Bronchial epithelial cell (primary cell): Measurements from ENCODE around the gene DPM2. TPM values are rescaled to one million over a fixed set of nuclear protein-coding genes. Genes with fewer than 3 reads are reported as not detected.

Source experiments
- DNase-seq: peaks from one replicate; pipeline ENCODE4 v3.0.0-alpha.2; 2010; ENCODE audit warnings: low read depth
- FAIRE-seq: peaks from 2 replicates; lab custom pipeline; 2011; peaks lifted over from hg19 to GRCh38; lab: Jason Lieb, UNC
- H3K27me3 ChIP-seq: 2 replicates; pipeline ENCODE4 v1.5.1; 2011; ENCODE audit warnings: low read length; ENCODE audit not compliant: control insufficient read depth, insufficient read depth
- H3K36me3 ChIP-seq: 2 replicates; pipeline ENCODE4 v1.5.1; 2011; ENCODE audit warnings: low read length; ENCODE audit not compliant: control insufficient read depth, insufficient read depth
- H3K4me3 ChIP-seq: 2 replicates; pipeline ENCODE4 v1.5.1; 2011; ENCODE audit warnings: mild to moderate bottlenecking, low read depth, low read length, control low read depth
- total RNA-seq: library from RNA; depleted of rRNA; stranded (reverse); fragments of >200 nt; gene quantifications from 2 replicates; pipeline ENCODE4 v1.2.1, GENCODE V29; 2014
- TF ChIP-seq, protein P1 (sequence below): IDR thresholded peaks from 2 replicates; pipeline ENCODE4 v1.5.1; 2011; ENCODE audit warnings: mild to moderate bottlenecking, moderate library complexity, low read length, control low read depth, inconsistent platforms; ENCODE audit not compliant: insufficient read depth, severe bottlenecking

Gene DPM2
- total RNA-seq, 1 donor from 2014 or later = 11.8 TPM

DNA sequence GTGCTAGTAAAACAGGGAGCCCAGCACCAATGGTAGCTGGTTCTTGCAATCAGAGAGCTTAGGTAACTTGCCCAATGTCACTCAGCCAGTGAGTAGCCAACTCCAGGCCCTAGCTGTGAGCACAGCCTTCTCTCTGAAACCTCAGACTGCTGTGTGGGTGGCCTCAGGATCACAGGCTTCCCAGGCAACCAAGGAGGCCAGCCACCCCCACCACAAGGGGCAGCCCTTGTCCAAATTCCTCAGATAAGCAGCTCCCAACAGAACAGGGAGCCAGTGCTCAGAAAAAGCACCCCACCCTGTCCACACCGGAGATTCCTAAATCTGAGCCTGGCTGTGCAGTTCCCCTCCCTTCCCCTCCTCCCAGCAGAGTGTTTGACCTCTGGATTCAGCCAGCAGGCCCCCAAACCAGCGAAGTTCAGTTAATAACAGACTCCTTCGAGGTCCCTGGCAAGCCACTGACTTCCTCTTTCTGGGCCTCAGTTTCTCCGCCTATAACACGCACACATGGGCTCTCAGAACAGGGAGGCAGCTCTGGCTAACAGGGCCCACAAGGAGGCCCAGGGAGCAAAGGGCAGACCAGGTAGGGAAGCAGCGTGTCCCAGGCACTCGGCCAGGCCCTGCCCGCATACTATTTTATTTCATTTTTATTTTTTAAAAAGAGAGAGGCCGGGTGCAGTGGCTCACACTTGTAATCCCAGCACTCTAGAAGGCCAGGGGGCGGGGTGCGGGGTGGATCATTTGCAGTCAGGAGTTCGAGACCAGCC, 40.4 kb upstream of the DPM2 start:
- H3K4me3 ChIP-seq = peak overlapping the region; percentile 81
- TF ChIP-seq, protein P1, sequence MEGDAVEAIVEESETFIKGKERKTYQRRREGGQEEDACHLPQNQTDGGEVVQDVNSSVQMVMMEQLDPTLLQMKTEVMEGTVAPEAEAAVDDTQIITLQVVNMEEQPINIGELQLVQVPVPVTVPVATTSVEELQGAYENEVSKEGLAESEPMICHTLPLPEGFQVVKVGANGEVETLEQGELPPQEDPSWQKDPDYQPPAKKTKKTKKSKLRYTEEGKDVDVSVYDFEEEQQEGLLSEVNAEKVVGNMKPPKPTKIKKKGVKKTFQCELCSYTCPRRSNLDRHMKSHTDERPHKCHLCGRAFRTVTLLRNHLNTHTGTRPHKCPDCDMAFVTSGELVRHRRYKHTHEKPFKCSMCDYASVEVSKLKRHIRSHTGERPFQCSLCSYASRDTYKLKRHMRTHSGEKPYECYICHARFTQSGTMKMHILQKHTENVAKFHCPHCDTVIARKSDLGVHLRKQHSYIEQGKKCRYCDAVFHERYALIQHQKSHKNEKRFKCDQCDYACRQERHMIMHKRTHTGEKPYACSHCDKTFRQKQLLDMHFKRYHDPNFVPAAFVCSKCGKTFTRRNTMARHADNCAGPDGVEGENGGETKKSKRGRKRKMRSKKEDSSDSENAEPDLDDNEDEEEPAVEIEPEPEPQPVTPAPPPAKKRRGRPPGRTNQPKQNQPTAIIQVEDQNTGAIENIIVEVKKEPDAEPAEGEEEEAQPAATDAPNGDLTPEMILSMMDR = peak; percentile 14
- DNase-seq (no peak), FAIRE-seq (no peak)
- H3K36me3 ChIP-seq = peaks cover 1% of the 10 kb centered on the region
- H3K27me3 ChIP-seq = no peaks in the 10 kb centered on the region

DNA sequence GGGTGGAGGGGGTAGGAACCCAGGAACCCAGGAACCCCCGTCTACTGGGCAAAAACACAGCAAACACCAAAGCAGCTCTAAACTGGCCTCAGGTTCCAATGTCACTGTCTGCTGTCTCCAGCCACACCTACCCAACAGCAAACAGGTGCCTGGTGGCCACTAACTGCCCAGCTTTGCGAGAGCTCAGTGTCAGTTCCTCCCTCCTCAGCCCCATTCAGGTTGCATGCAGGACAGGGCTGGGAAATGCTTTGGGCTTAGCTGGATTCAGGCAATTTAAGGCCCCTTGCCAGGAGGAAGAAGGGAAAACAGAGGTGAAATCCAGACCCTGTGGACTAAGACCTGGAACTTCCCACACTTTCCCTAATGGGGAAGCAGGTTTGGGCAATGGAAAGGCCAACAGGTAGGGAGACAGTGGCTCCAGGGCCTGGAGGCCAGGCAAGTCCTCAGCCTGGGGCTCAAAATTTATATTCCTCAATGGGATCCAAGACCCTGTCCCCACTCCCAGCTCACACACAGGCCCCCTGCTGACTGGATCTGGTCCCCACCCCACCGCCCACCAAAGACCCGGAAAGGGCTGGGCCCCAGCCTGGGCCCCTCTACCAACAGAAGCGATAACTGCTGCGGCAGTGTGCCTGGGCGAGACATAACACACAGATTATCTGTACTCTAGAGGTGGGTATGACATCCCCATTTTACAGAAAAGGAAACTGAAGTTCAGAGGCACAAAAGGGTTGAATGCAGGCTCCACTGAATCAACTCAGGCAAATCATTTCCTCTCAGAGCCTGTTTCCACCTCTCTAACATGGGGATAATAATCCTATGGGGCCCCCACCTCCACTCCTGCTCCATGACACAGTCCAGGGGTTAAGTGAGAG, 39.6 kb upstream of the DPM2 start:
- FAIRE-seq = no peak
- TF ChIP-seq, protein P1 = no peak
- peaks cover 1% of the 10 kb centered on the region for H3K36me3 ChIP-seq
- no peak for DNase-seq
- H3K27me3 ChIP-seq = no peaks in the 10 kb centered on the region
- H3K4me3 ChIP-seq = peak overlapping the region; percentile 81

DNA sequence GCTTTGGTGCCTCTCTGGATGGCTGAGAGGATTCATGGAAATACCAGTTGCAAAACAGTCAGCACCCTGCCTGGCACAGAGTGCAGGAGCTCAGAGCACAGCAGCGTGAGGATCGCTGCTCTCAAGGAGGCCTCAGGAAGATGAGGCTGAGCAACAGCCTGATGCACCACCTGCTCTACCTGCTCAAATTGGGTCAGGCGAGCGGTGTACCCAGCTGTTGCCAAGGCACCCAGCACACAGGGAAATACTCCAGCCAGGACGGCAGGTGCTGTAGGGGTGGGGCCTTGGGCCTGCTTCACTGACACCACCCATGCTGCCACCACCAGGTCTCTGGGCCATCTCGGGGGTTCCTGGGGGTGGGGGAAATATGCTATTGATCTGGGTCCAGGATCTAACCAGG, 38.8 kb upstream of the DPM2 start:
- Histone ChIP-seq H3K4me3 (no peak overlapping the region), H3K27me3 (no peaks in the 10 kb centered on the region), H3K36me3 (peaks cover 1% of the 10 kb centered on the region)
- DNase-seq = no peak
- TF ChIP-seq, protein P1 = no peak
- no peak for FAIRE-seq

DNA sequence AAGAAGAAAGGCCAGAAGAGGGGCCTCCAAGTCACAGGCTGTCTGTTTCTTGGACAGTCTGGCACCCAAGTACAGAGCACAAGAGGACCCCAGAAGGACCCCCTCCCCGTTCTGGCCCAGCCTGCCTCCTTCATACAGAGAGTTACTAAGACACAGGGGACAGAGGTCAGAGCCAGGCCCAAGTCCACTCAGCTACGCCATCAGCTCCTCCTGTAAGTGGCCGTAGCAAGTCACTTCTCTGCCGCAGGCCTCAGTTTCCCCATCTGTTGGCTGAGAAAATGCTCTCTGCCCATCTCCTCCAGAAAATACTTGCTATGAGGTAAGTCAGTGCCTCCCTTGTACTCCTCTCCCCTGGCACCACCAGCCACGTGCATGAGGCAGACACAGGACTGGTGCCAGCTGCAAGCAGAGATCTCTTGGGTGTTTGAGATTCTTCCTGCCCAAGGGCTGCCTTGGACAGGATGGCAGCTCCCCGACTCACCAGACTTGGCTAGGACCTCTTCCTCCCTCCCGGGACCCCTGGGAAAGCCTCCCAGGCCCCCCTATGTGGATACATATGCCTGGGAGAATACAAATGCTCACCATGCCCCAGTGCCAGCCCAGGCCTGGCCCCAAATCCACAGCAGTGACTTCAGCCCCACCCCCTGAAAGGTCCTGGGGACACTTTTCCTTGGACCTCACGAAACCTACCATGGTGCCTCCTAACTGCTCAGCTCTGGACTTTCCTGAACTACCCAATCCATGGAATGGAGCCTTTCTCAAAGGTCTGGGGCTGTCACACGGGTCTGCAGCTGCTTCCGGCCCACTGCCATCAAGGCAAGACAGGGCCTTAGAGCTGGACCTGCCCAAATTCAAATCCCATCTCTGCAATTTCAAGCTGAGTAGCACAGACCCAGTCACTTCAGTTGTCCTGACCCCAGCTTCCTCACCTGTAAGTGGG, 38.0 kb upstream of the DPM2 start:
- H3K36me3 ChIP-seq = peaks cover 1% of the 10 kb centered on the region
- H3K27me3 ChIP-seq = no peaks in the 10 kb centered on the region
- TF ChIP-seq, protein P1 = no peak
- FAIRE-seq (no peak), DNase-seq (no peak)
- no peak overlapping the region for H3K4me3 ChIP-seq

DNA sequence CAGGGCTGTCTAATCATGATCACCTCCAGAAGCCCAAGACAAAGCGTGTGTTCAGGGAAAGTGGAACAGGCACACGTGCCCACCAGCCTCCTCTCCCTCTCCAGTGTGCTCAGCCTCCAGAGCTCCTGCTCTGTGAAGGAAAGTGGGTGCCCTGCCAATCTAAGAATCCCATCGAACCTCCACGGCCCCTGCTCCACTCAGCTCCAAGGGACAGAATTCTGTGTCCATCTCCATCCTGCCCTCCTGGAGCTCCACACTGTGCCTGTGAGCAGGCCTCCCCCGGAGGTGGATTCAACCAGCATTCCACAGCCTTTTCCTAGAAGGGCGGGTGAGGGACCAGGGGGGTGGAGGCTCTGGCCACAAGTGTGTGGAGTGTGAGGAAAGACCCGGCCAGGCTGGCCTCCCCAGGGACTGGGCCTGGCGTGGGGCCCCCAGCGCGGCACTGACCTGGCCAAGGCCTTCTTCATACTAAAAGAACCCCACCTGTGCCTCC, 37.2 kb upstream of the DPM2 start:
- Histone ChIP-seq H3K36me3 (peaks cover 1% of the 10 kb centered on the region), H3K4me3 (no peak overlapping the region), H3K27me3 (no peaks in the 10 kb centered on the region)
- TF ChIP-seq, protein P1 = no peak
- no peak for FAIRE-seq
- DNase-seq = no peak
